ENCODE data around the gene WFDC9. TPM values are rescaled to one million over a fixed set of nuclear protein-coding genes. Genes with fewer than 3 reads are reported as not detected.

WFDC9 gene
- total and polyA plus RNA-seq, 4 donors: not detected

- Histone ChIP-seq H3K27me3 (ENCODE audit: control insufficient read depth in 4 of 4, insufficient read depth in 4 of 4, low read length in 3 of 4) (peaks cover 0 to 4% (median 0%) of the 10 kb centered on the region in 4 donors), H3K4me3 (ENCODE audit: low read depth in 1 of 3, low read length in 3 of 3) (no peak overlapping the region), H3K9me3 (ENCODE audit: control insufficient read depth in 4 of 4, low read length in 3 of 4) (no peaks in the 10 kb centered on the region), H3K36me3 (ENCODE audit: control insufficient read depth in 4 of 4, insufficient read depth in 3 of 4, low read depth in 1 of 4, low read length in 3 of 4) (no peaks in the 10 kb centered on the region), H3K4me1 (ENCODE audit: control insufficient read depth in 4 of 4, insufficient read depth in 4 of 4, low read length in 3 of 4) (peaks cover 0 to 5% (median 2%) of the 10 kb centered on the region in 4 donors), H3K9ac (ENCODE audit: low read depth in 1 of 2, low read length in 2 of 2) (no peak overlapping the region), H3K27ac (ENCODE audit: low read depth in 1 of 2, low read length in 2 of 2) (no peak overlapping the region)
- 84% methylated on average over 2 of the region's 2 CpGs for WGBS
- TF ChIP-seq FOXA2 (IDR thresholded peaks at IDR 0.05) (no peak), GABPA (IDR thresholded peaks at IDR 0.05 in 1 of 2, conservative IDR thresholded peaks at IDR 0.05 in 1 of 2) (no peak), HNF4A (conservative IDR thresholded peaks at IDR 0.05) (no peak), TAF1 (conservative IDR thresholded peaks at IDR 0.05) (no peak), ZBTB33 (IDR thresholded peaks at IDR 0.05) (no peak), EGR1 (IDR thresholded peaks at IDR 0.05; ENCODE audit: low read depth in 2 of 2) (no peak), HNF4G (IDR thresholded peaks at IDR 0.05) (no peak), SP1 (IDR thresholded peaks at IDR 0.05) (no peak), RAD21 (IDR thresholded peaks at IDR 0.05) (no peak), MAX (IDR thresholded peaks at IDR 0.05) (no peak), FOXA1 (IDR thresholded peaks at IDR 0.05) (no peak), REST (IDR thresholded peaks at IDR 0.05) (no peak), CTCF (IDR thresholded peaks at IDR 0.05; ENCODE audit: low read depth, low read length, missing input control) (no peak), ATF3 (IDR thresholded peaks at IDR 0.05) (no peak), RXRA (IDR thresholded peaks at IDR 0.05) (no peak), NR2F2 (IDR thresholded peaks at IDR 0.05) (no peak), JUND (IDR thresholded peaks at IDR 0.05) (no peak), YY1 (IDR thresholded peaks at IDR 0.05) (no peak)
- DNase-seq (ENCODE audit: low spot score): no peak
Observed at GRCh38 chr20:45617591-45617990, 13.5 kb downstream of the WFDC9 start.
